BE2C (cell line): ENCODE measurements around the gene CENPU. TPM values are rescaled to one million over a fixed set of nuclear protein-coding genes. Genes with fewer than 3 reads are reported as not detected.
"Not testable (repeated sequence)": the region's sequence is repeated elsewhere in the genome, so short reads cannot be mapped to it uniquely, and the experiment has no call there.

Experiments used
- DNase-seq: peaks from one replicate; pipeline ENCODE4 v3.0.0-alpha.2; 2020
- H3K27me3 ChIP-seq: fragments of 250-450 bp; sonication (Bioruptor Pico); 2 replicates; pipeline ENCODE4 v1.5.1; 2020; ENCODE audit warnings: mild to moderate bottlenecking
- H3K36me3 ChIP-seq: fragments of 250-450 bp; sonication (Bioruptor Pico); 2 replicates; pipeline ENCODE4 v1.5.1; 2020; ENCODE audit warnings: mild to moderate bottlenecking
- H3K4me1 ChIP-seq: fragments of 250-450 bp; sonication (Bioruptor Pico); 2 replicates; pipeline ENCODE4 v1.5.1; 2020
- H3K4me3 ChIP-seq: 2 replicates; pipeline ENCODE4 v1.5.1; 2011; ENCODE audit warnings: low read depth, low read length
- H3K9me3 ChIP-seq: fragments of 250-450 bp; sonication (Bioruptor Pico); 2 replicates; pipeline ENCODE4 v1.5.1; 2020
- polyA plus RNA-seq: library from polyadenylated mRNA; unstranded; fragments of >200 nt; gene quantifications from one replicate; pipeline ENCODE4 v1.2.1, GENCODE V29; 2012; ENCODE audit warnings: low read depth, missing spikeins; ENCODE audit not compliant: insufficient read length, insufficient read depth
- TF ChIP-seq, protein P1 (sequence below): IDR thresholded peaks from 2 replicates; pipeline ENCODE4 v1.5.1; 2012; ENCODE audit warnings: mild to moderate bottlenecking, low read depth, low read length

Gene CENPU
- polyA plus RNA-seq = 5.7 TPM

DNA sequence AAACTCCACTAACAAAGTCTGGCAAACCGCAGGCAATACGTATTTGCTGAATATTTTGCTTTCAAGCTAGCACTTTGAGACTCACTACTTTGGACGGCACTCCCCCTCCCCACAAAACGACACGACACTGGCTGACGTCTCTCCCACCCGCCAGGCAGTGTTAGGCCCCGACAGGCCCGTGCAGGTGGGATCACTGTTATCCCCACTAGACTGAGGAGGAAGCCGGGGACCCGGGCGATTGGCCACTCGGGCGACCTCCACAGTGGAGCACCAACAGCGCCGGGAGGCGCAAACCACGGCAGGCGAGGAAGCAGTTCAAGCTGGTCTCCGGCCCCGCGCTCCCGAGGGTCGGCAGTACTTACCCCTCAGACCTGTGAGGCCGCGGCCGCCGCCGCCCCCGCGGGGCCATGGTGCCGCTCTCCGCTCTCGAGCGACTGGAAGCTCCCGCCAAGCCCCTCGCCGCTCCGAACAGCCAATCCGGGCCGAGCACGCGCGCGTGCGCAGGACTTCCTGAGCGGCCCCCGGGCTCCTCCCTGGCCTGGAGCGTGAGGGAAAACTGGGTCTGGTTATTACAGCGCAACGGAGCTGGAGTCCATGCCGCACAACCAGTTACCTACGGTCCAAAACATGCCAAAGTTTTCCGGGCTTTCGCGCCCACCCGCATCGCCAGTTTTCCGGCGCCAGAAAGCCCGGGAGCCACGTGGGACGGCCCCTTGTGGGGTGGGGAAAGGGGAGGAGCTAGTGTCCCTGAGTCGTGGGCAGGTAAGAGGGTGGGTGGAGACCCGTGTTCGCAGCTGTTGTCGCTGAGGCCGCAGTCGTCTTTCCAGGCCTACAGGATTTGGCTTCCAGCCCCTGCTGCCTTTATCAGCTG, at the start of gene CENPU:
TSS of gene CENPU (minus strand) at position 443 of the 871 bp plus-strand sequence. CDS start at position 409, 34 bp downstream.
- Histone ChIP-seq H3K27me3 (no peaks in the 10 kb centered on the region), H3K4me1 (peaks cover 4% of the 10 kb centered on the region; the same call in 1 of the 2 replicates), H3K36me3 (peaks cover 8% of the 10 kb centered on the region), H3K4me3 (peak within 1 kb of the TSS; percentile 95), H3K9me3 (no peaks in the 10 kb centered on the region)
- TF ChIP-seq, protein P1, sequence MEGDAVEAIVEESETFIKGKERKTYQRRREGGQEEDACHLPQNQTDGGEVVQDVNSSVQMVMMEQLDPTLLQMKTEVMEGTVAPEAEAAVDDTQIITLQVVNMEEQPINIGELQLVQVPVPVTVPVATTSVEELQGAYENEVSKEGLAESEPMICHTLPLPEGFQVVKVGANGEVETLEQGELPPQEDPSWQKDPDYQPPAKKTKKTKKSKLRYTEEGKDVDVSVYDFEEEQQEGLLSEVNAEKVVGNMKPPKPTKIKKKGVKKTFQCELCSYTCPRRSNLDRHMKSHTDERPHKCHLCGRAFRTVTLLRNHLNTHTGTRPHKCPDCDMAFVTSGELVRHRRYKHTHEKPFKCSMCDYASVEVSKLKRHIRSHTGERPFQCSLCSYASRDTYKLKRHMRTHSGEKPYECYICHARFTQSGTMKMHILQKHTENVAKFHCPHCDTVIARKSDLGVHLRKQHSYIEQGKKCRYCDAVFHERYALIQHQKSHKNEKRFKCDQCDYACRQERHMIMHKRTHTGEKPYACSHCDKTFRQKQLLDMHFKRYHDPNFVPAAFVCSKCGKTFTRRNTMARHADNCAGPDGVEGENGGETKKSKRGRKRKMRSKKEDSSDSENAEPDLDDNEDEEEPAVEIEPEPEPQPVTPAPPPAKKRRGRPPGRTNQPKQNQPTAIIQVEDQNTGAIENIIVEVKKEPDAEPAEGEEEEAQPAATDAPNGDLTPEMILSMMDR = no peak
- peak; percentile 98 for DNase-seq

DNA sequence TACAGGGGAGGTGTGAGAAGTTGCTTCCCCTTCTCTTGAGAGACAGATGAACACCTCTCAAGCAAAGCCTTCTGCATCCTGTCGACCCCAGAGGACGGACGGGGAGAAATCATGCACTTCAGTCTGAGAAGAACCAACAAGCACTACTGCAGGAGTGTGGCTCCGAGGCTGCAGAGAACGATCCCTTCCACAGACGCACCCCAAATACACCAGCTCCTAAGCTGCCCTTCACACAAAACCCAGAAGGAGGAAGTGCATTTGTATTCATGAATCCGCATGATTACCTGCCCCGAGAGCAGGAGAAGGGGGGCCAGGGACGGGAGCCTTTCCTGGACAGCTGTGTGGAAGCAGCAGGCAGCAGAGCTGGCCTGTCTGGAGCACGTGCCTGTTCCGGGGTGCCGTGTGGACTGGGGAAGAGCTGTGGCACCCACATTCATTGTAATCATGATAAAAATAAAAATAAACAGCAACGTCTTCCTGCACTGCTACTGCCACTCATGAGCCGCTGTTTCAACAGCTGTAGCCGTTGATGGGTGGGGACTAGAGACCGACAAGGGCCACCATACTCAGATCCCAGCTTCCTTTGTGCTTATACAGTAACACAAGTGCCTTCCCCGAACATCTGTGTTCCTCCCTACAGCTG, 49.0 kb upstream of the CENPU start:
- no peak for DNase-seq
- no peaks in the 10 kb centered on the region for H3K27me3 ChIP-seq
- no peak overlapping the region for H3K4me3 ChIP-seq
- no peaks in the 10 kb centered on the region for H3K9me3 ChIP-seq
- H3K4me1 ChIP-seq = peaks cover 7% of the 10 kb centered on the region; the same call in 1 of the 2 replicates
- TF ChIP-seq, protein P1 = no peak
- H3K36me3 ChIP-seq = no peaks in the 10 kb centered on the region

GRCh38 chr4:184779160-184779559, 45.3 kb upstream of the CENPU start:
- not testable (repeated sequence) for H3K36me3 ChIP-seq, H3K4me3 ChIP-seq, DNase-seq, H3K4me1 ChIP-seq, H3K27me3 ChIP-seq, H3K9me3 ChIP-seq

GRCh38 chr4:184778325-184778724, 44.4 kb upstream of the CENPU start:
- Histone ChIP-seq H3K27me3 (no peaks in the 10 kb centered on the region), H3K36me3 (no peaks in the 10 kb centered on the region), H3K9me3 (no peaks in the 10 kb centered on the region), H3K4me3 (no peak overlapping the region), H3K4me1 (no peaks in the 10 kb centered on the region)
- DNase-seq = no peak
- TF ChIP-seq, protein P1 = no peak

DNA sequence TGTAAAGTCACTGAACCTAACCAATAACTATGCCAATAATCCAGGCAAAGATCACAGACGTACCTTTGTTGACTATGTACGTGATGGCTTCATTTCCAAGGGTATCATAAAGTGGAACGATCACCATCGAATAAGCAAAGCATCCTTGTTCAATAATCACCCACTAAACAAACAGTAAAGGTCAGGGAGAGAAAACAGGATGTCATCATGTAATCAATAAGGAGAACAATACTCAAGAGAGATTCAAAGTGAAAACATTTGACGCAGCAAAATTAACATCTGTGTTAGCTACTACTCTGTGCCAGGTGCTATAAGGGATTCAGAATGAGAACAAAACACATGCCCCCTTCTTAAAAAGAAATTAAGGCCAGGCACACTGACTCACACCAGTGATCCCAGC, 42.9 kb upstream of the CENPU start:
- no peak for DNase-seq
- no peaks in the 10 kb centered on the region for H3K9me3 ChIP-seq
- TF ChIP-seq, protein P1 = no peak
- no peak overlapping the region for H3K4me3 ChIP-seq
- H3K4me1 ChIP-seq = no peaks in the 10 kb centered on the region
- no peaks in the 10 kb centered on the region for H3K27me3 ChIP-seq
- H3K36me3 ChIP-seq = no peaks in the 10 kb centered on the region

DNA sequence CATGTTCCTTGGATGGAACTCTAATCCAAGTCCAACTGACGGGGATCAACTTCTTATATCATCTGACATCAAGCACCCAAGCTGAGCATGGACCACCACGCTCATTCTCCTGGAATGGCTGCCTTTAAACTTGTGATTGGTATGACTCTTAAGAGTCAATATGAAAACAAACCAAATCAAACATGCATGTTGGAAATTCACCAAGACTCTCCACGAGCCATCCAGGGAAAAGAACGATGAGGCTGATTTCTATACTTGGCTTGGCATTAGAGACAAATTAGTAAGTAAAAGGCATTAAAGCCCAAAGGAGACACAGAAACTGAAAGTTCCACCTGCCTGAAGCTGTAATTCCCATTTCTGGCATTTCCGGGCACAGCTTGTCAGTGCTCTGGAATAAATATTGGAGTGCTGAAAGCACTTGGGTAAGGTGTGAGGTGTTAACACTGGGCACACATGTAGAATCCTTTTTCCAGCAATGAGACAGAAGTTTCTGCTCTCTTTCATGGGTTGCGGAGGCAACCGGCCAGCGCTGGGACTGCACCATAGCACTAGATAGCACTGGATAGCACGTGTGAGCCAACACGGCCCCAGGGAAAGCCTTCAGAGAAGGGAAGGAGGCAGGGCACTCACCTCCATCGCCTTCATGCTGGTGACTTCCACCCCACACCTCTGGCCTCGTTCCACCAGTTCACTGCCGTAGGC, 42.1 kb upstream of the CENPU start:
- Histone ChIP-seq H3K4me3 (no peak overlapping the region), H3K9me3 (no peaks in the 10 kb centered on the region), H3K27me3 (no peaks in the 10 kb centered on the region), H3K4me1 (no peaks in the 10 kb centered on the region), H3K36me3 (no peaks in the 10 kb centered on the region)
- TF ChIP-seq, protein P1 = no peak
- no peak for DNase-seq
